Fibroblast of the aortic adventitia (primary cell): ENCODE results near the gene APCDD1L. TPM values are rescaled to one million over a fixed set of nuclear protein-coding genes. Genes with fewer than 3 reads are reported as not detected.

Experiments used
- DNase-seq: peaks from one replicate; pipeline ENCODE4 v3.0.0-alpha.2; 2010; ENCODE audit warnings: low read depth
- H3K4me3 ChIP-seq: 2 replicates; pipeline ENCODE4 v1.5.1; 2011; ENCODE audit warnings: low read depth, mild to moderate bottlenecking, control low read depth, low read length, moderate library complexity
- total RNA-seq: library from RNA; depleted of rRNA; stranded (reverse); fragments of >200 nt; gene quantifications from 2 replicates; pipeline ENCODE4 v1.2.3, GENCODE V29; 2012; ENCODE audit warnings: low replicate concordance
- TF ChIP-seq, protein P1 (sequence below): IDR thresholded peaks from 2 replicates; pipeline ENCODE4 v1.5.1; 2011; ENCODE audit warnings: mild to moderate bottlenecking, low read length, control low read depth, inconsistent platforms; ENCODE audit not compliant: insufficient read depth

Gene APCDD1L
- total RNA-seq, 1 donor: 20.8 TPM

DNA sequence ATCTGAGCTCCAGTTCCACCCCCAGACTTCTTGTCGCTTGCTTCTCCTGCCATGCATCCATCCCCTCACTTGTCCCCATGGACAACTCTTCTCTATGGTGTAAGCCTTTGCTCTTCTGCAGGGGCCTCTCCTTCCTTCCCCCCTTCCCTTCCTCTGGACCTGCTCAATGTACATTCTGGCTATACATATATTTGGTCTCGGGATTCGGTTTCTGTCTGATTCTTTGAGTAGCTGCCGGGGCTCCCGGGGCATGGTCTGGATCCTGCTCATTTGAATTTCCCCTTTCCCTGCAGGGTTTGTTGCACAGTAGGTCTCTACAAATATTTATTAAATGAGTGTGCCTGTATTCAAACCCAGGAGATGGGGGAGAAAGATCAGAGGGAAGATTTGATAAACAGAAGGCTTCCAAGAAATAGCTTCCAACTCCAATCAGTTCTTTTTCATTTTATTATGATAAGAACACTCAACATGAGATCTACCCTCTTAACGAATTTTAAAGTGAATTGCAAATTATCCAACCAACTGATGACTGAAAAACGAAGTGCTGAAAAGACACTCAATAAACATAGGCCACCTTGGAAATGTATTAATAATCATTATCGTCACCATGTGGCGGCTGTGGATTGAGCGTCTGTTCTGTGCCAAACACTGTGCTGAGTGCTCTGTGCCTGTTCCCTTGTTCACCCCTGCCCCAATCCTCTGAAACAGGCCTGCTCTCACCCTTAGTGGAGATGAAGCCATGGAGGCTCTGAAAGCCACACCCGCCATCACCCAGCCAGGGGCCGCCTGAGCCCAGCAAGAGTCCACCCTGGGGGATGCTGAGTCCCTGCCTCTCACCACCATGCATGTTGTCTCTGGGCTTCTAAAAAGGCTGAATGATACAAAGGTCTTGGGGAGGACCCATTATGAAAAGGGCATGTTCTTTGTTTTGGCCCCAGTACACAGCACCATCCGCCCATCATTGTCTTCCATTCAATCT lies 34.3 kb upstream of the APCDD1L start:
- TF ChIP-seq, protein P1, sequence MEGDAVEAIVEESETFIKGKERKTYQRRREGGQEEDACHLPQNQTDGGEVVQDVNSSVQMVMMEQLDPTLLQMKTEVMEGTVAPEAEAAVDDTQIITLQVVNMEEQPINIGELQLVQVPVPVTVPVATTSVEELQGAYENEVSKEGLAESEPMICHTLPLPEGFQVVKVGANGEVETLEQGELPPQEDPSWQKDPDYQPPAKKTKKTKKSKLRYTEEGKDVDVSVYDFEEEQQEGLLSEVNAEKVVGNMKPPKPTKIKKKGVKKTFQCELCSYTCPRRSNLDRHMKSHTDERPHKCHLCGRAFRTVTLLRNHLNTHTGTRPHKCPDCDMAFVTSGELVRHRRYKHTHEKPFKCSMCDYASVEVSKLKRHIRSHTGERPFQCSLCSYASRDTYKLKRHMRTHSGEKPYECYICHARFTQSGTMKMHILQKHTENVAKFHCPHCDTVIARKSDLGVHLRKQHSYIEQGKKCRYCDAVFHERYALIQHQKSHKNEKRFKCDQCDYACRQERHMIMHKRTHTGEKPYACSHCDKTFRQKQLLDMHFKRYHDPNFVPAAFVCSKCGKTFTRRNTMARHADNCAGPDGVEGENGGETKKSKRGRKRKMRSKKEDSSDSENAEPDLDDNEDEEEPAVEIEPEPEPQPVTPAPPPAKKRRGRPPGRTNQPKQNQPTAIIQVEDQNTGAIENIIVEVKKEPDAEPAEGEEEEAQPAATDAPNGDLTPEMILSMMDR: no peak
- DNase-seq: no peak
- no peak overlapping the region for H3K4me3 ChIP-seq

GRCh38 chr20:58547623-58548475 lies 32.6 kb upstream of the APCDD1L start:
- TF ChIP-seq, protein P1: no peak
- peak; percentile 46 for DNase-seq
- no peak overlapping the region for H3K4me3 ChIP-seq

- no peak for DNase-seq
- TF ChIP-seq, protein P1: no peak
- H3K4me3 ChIP-seq: no peak overlapping the region
These were observed 31.8 kb upstream of the APCDD1L start for GRCh38 chr20:58546756-58547622.

- no peak overlapping the region for H3K4me3 ChIP-seq
- DNase-seq: no peak
- TF ChIP-seq, protein P1: no peak
These were observed 31.2 kb upstream of the APCDD1L start for GRCh38 chr20:58546416-58546711.

- TF ChIP-seq, protein P1: no peak
- H3K4me3 ChIP-seq: no peak overlapping the region
- no peak for DNase-seq
These were observed 30.6 kb upstream of the APCDD1L start for GRCh38 chr20:58545565-58546415.
